Activated naive CD8-positive, alpha-beta T cell (primary cell): Measurements from ENCODE around the gene KIR3DL2.
"Not testable (repeated sequence)": the region's sequence is repeated elsewhere in the genome, so short reads cannot be mapped to it uniquely, and the experiment has no call there.

Experiments used
- H3K27ac Mint-ChIP-seq: one replicate; pipeline ENCODE4 v1.8.0; 2021; ENCODE audit warnings: mixed read lengths
- H3K27me3 Mint-ChIP-seq: one replicate; pipeline ENCODE4 v1.8.0; 2021; ENCODE audit warnings: mixed read lengths
- H3K36me3 Mint-ChIP-seq: one replicate; pipeline ENCODE4 v1.8.0; 2021; ENCODE audit warnings: mixed read lengths
- H3K4me1 Mint-ChIP-seq: one replicate; pipeline ENCODE4 v1.8.0; 2021; ENCODE audit warnings: low read depth, mixed read lengths
- H3K4me3 Mint-ChIP-seq: one replicate; pipeline ENCODE4 v1.8.0; 2021; ENCODE audit warnings: mild to moderate bottlenecking, mixed read lengths
- H3K9me3 Mint-ChIP-seq: one replicate; pipeline ENCODE4 v1.8.0; 2021; ENCODE audit warnings: low read depth, mixed read lengths

Gene KIR3DL2

GRCh38 chr19:54843171-54843570, 7.1 kb upstream of the KIR3DL2 start:
- H3K36me3 Mint-ChIP-seq, H3K9me3 Mint-ChIP-seq, H3K4me3 Mint-ChIP-seq, H3K4me1 Mint-ChIP-seq, H3K27ac Mint-ChIP-seq: not testable (repeated sequence)
- H3K27me3 Mint-ChIP-seq, result peaks cover 11% of the 10 kb centered on the region

DNA sequence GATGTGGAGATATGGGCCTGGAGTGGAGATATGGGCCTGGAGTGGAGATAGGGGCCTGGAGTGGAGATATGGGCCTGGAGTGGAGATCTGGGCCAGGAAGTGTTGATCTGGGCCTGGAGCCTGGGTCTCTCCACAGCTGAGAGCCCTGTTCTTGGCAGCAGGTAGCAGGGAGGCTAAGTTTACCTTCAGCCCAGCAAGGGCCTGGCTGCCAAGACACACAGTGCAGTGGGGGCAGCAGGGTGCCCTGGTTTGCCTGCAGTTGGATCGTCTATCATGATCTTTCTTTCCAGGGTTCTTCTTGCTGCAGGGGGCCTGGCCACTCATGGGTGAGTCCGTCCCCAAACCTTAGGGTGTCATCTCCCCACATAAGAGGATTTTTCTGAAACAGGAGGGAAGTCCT, 687 bp downstream of the KIR3DL2 start:
- H3K27ac Mint-ChIP-seq, result no peak overlapping the region
- peaks cover 4% of the 10 kb centered on the region for H3K9me3 Mint-ChIP-seq
- H3K4me1 Mint-ChIP-seq, result no peaks in the 10 kb centered on the region
- no peaks in the 10 kb centered on the region for H3K36me3 Mint-ChIP-seq
- peaks cover 11% of the 10 kb centered on the region for H3K27me3 Mint-ChIP-seq
- no peak overlapping the region for H3K4me3 Mint-ChIP-seq

DNA sequence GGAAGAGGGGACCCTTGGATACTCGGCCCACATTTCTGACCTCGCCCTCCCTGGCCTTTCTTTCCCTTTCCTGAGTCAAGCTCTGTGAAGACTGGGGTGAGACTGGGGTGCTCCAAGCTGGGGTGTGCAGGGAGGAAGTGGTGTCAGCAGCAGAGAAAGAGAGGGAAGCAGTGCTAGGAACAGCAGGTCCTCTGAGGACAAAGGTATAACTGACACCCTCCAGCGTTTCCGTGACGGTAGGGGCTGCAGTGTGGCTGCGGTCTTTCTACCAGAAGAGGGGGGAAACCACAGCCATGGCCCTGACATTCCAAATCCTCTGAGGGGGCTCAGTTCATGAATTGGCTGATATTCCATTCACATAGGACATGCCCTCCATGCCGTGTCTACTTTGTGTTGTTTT, 1.1 kb downstream of the KIR3DL2 start:
- no peak overlapping the region for H3K27ac Mint-ChIP-seq
- peaks cover 10% of the 10 kb centered on the region for H3K27me3 Mint-ChIP-seq
- H3K4me3 Mint-ChIP-seq, result no peak overlapping the region
- H3K36me3 Mint-ChIP-seq, result no peaks in the 10 kb centered on the region
- H3K9me3 Mint-ChIP-seq, result peaks cover 3% of the 10 kb centered on the region
- no peaks in the 10 kb centered on the region for H3K4me1 Mint-ChIP-seq

GRCh38 chr19:54855241-54855640, 5.0 kb downstream of the KIR3DL2 start:
- not testable (repeated sequence) for H3K4me3 Mint-ChIP-seq, H3K36me3 Mint-ChIP-seq, H3K4me1 Mint-ChIP-seq, H3K27ac Mint-ChIP-seq, H3K9me3 Mint-ChIP-seq
- peaks cover 15% of the 10 kb centered on the region for H3K27me3 Mint-ChIP-seq

DNA sequence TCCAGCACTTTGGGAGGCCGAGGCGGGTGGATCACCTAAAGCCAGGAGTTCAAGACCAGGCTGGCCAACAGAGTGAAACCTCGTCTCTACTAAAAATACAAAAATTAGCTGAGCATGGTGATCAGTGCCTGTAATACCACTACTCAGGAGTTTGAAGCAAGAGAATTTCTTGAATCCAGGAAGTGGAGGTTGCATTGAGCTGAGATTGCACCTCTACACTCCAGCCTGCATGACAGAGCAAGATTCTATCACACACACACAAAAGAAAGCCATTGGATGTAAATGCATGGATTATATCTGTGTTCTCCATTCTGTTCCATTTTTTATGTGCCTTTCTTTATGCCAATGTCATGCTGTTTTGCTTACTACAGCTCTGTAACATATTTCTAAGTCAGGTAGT, 8.2 kb downstream of the KIR3DL2 start:
- not testable (repeated sequence) for H3K27ac Mint-ChIP-seq, H3K4me1 Mint-ChIP-seq, H3K4me3 Mint-ChIP-seq, H3K9me3 Mint-ChIP-seq, H3K36me3 Mint-ChIP-seq
- peaks cover 16% of the 10 kb centered on the region for H3K27me3 Mint-ChIP-seq

- H3K36me3 Mint-ChIP-seq, H3K4me1 Mint-ChIP-seq, H3K9me3 Mint-ChIP-seq, H3K27ac Mint-ChIP-seq, H3K4me3 Mint-ChIP-seq: not testable (repeated sequence)
- H3K27me3 Mint-ChIP-seq, result peaks cover 14% of the 10 kb centered on the region
These were observed 9.2 kb downstream of the KIR3DL2 start for GRCh38 chr19:54859421-54859820.

- not testable (repeated sequence) for H3K9me3 Mint-ChIP-seq, H3K36me3 Mint-ChIP-seq, H3K4me3 Mint-ChIP-seq, H3K4me1 Mint-ChIP-seq, H3K27ac Mint-ChIP-seq
- peaks cover 19% of the 10 kb centered on the region for H3K27me3 Mint-ChIP-seq
These were observed 13.2 kb downstream of the KIR3DL2 start for GRCh38 chr19:54863459-54863858.

DNA sequence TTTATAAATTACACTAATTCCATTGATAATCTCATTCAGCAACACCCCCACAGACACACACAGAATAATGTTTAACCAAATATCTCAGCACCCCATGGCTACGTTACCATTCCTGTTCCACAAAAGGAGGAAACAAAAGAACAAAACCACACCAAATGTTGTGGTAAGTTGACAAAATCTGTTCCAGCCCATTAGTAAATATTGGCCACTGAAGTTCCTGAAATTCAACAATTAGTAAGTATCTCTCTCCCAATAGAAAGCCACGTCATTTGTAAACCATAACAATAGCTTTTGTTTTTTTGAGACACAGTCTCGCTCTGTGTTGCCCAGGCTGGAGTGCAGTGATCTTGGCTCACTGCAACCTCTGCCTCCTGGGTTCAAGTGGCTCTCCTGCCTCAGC, 21.5 kb downstream of the KIR3DL2 start:
- Mint-ChIP-seq H3K4me1 (no peaks in the 10 kb centered on the region), H3K9me3 (peaks cover 2% of the 10 kb centered on the region), H3K27ac (no peak overlapping the region), H3K27me3 (peaks cover 13% of the 10 kb centered on the region), H3K36me3 (no peaks in the 10 kb centered on the region), H3K4me3 (no peak overlapping the region)

- Mint-ChIP-seq H3K27ac (no peak within 1 kb of the TSS), H3K27me3 (peaks cover 14% of the 10 kb centered on the region), H3K4me3 (no peak within 1 kb of the TSS), H3K4me1 (no peaks in the 10 kb centered on the region), H3K9me3 (no peaks in the 10 kb centered on the region), H3K36me3 (no peaks in the 10 kb centered on the region)
These were observed 23.7 kb downstream of the KIR3DL2 start, which contains the start of gene FCAR for GRCh38 chr19:54873990-54874389. Gene FCAR, plus strand, starts transcription at chr19:54874235. Its CDS starts 55 bp downstream, at chr19:54874290.

GRCh38 chr19:54875506-54875905, 25.3 kb downstream of the KIR3DL2 start:
- Mint-ChIP-seq H3K27ac (no peak overlapping the region), H3K9me3 (no peaks in the 10 kb centered on the region), H3K27me3 (peaks cover 19% of the 10 kb centered on the region), H3K4me1 (no peaks in the 10 kb centered on the region), H3K4me3 (no peak overlapping the region), H3K36me3 (no peaks in the 10 kb centered on the region)

GRCh38 chr19:54877471-54877870, 27.2 kb downstream of the KIR3DL2 start:
- Mint-ChIP-seq H3K4me3 (no peak overlapping the region), H3K27me3 (peaks cover 15% of the 10 kb centered on the region), H3K9me3 (no peaks in the 10 kb centered on the region), H3K36me3 (no peaks in the 10 kb centered on the region), H3K27ac (no peak overlapping the region), H3K4me1 (no peaks in the 10 kb centered on the region)

- no peaks in the 10 kb centered on the region for H3K36me3 Mint-ChIP-seq
- peaks cover 15% of the 10 kb centered on the region for H3K27me3 Mint-ChIP-seq
- peaks cover 4% of the 10 kb centered on the region for H3K4me1 Mint-ChIP-seq
- H3K4me3 Mint-ChIP-seq, result no peak overlapping the region
- no peaks in the 10 kb centered on the region for H3K9me3 Mint-ChIP-seq
- no peak overlapping the region for H3K27ac Mint-ChIP-seq
These were observed 31.6 kb downstream of the KIR3DL2 start for GRCh38 chr19:54881884-54882283.

DNA sequence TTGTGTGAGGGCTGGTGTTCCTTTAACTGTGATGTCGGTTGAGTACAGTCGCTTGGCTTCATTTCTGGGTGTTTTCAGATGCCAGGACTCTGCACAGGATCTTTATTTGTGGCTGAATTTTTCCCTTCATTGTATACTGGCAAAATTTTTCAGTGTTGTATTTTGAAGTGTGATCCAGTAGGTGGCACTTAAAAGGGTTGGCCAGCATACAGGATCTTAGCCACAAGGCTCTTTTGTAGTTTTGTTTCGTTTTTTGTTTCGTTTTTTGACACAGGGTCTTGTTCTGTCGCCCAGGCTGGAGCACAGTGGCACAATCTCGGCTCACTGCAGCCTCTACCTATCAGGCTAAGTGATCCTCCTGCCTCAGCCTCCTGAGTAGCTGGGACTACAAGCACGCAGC, 32.5 kb downstream of the KIR3DL2 start:
- H3K4me3 Mint-ChIP-seq, result no peak overlapping the region
- no peak overlapping the region for H3K27ac Mint-ChIP-seq
- no peaks in the 10 kb centered on the region for H3K9me3 Mint-ChIP-seq
- H3K36me3 Mint-ChIP-seq, result no peaks in the 10 kb centered on the region
- peaks cover 15% of the 10 kb centered on the region for H3K27me3 Mint-ChIP-seq
- peaks cover 4% of the 10 kb centered on the region for H3K4me1 Mint-ChIP-seq

DNA sequence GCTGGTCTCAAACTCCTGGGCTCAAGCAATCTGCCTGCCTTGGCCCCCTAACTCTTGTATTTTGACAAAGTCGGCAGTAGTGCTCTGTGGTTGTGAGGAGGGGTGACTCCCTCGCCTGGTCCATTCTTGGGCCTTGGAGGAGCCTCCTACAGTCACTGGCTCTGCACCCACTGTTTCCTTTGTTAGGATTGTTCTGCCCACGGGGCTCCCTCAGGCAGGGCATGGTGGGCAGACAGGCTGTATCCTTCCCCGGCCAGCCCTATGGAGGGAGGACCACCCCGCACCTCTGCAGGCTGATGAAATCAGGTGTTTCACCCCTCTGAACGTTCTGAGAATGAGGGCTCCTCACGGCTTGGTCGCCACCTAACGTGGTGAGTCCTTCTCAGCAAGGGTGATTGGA, 33.0 kb downstream of the KIR3DL2 start:
- no peaks in the 10 kb centered on the region for H3K9me3 Mint-ChIP-seq
- no peak overlapping the region for H3K4me3 Mint-ChIP-seq
- H3K4me1 Mint-ChIP-seq, result peaks cover 4% of the 10 kb centered on the region
- peaks cover 13% of the 10 kb centered on the region for H3K27me3 Mint-ChIP-seq
- no peak overlapping the region for H3K27ac Mint-ChIP-seq
- no peaks in the 10 kb centered on the region for H3K36me3 Mint-ChIP-seq

GRCh38 chr19:54888239-54888638, 38.0 kb downstream of the KIR3DL2 start:
- no peak overlapping the region for H3K4me3 Mint-ChIP-seq
- H3K4me1 Mint-ChIP-seq, result no peaks in the 10 kb centered on the region
- peaks cover 3% of the 10 kb centered on the region for H3K27me3 Mint-ChIP-seq
- no peak overlapping the region for H3K27ac Mint-ChIP-seq
- no peaks in the 10 kb centered on the region for H3K9me3 Mint-ChIP-seq
- H3K36me3 Mint-ChIP-seq, result no peaks in the 10 kb centered on the region

- Mint-ChIP-seq H3K36me3 (no peaks in the 10 kb centered on the region), H3K27ac (no peak overlapping the region), H3K4me3 (no peak overlapping the region), H3K4me1 (no peaks in the 10 kb centered on the region), H3K27me3 (peaks cover 3% of the 10 kb centered on the region), H3K9me3 (no peaks in the 10 kb centered on the region)
These were observed 39.3 kb downstream of the KIR3DL2 start for GRCh38 chr19:54889566-54889965.

DNA sequence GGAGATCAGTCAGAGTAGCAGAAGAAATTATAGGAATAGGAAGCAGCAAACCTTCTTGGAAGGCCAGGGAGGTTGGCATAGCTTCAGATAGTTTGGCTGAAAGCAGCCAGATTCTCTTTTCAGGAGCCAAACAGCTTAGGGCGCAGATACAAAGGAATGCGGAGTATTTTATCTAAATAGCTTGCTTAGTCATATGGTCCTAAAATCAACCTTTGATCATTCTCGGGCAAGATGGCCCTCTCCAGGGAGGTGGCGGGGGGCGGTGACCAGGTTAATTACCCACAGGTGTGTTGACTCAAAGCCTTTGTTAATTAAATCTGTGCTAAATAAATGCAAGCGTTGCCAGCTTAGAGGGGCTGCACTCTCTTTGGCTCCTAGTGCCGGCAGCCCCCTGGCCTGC, 43.2 kb downstream of the KIR3DL2 start:
- H3K27me3 Mint-ChIP-seq, result peaks cover 6% of the 10 kb centered on the region
- no peak overlapping the region for H3K27ac Mint-ChIP-seq
- H3K36me3 Mint-ChIP-seq, result no peaks in the 10 kb centered on the region
- no peaks in the 10 kb centered on the region for H3K9me3 Mint-ChIP-seq
- H3K4me1 Mint-ChIP-seq, result no peaks in the 10 kb centered on the region
- H3K4me3 Mint-ChIP-seq, result no peak overlapping the region
